NB4 (cell line): ENCODE measurements around the gene STXBP1.

Experiments
- CTCF ChIP-seq: IDR thresholded peaks from one replicate; pipeline ENCODE4 v1.5.1; 2012; ENCODE audit warnings: low read depth, low read length
- MAX ChIP-seq: IDR thresholded peaks from 2 replicates; pipeline ENCODE4 v1.6.1; 2011; ENCODE audit warnings: low read depth, low read length
- MYC ChIP-seq: IDR thresholded peaks from 2 replicates; pipeline ENCODE4 v1.6.1; 2011; ENCODE audit warnings: low read depth, low read length
- POLR2A ChIP-seq: IDR thresholded peaks from 2 replicates; pipeline ENCODE4 v1.6.1; 2011; ENCODE audit warnings: mild to moderate bottlenecking; ENCODE audit not compliant: insufficient read length; ENCODE audit errors: extremely low read depth

GRCh38 chr9:127613583-127613954 is 1.5 kb downstream of the STXBP1 start:
- no peak for TF ChIP-seq CTCF
- TF ChIP-seq POLR2A = no peak
- no peak for TF ChIP-seq MAX
- no peak for TF ChIP-seq MYC
